RPMI7951 (cell line): Measurements from ENCODE around the gene NEO1. TPM values are rescaled to one million over a fixed set of nuclear protein-coding genes. Genes with fewer than 3 reads are reported as not detected.

ENCODE experiments used
- DNase-seq: peaks from one replicate; pipeline ENCODE4 v3.0.0-alpha.2; 2012; ENCODE audit warnings: low read depth
- total RNA-seq: library from RNA; depleted of rRNA; stranded (reverse); fragments of >200 nt; shearing (Covaris generic); gene quantifications from 2 replicates; pipeline ENCODE4 v1.2.3, GENCODE V29; 2014

Gene NEO1
- total RNA-seq, 1 experiment from 2014 or later: 4.1 TPM

DNA sequence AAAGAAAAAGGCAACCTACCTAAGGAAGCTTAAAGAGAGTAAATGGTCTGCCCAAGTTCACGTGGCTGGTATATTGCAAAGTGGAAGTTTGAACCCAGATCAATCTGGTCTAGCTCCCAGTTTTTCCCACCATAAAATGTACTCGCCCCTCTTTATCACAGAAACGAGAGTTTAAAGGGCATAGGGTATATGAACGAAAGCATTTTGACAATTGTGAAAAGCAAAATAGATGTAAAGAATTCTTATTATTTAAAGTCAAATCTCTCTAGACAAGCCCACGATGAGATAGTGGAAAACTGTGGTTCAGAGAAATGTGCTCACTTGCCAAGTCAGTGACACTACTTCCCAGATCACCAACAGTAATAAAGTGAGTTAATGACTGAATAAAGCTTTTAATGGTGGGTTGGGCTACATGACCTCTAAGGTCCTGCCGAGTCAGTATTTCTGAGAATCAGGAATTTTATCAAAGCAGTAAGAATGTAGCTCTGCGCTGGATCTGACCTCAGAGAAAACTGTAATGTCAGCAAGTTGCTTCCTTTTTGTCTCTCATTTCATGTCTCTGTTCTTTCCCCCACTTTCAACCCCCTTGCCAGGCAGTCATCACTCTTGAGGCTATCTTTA, 23.3 kb upstream of the NEO1 start:
- DNase-seq: no peak

- DNase-seq: no peak
Observed at GRCh38 chr15:73030122-73030679, 22.1 kb upstream of the NEO1 start.

GRCh38 chr15:73031648-73032047, 20.6 kb upstream of the NEO1 start:
- no peak for DNase-seq

- DNase-seq: no peak
Observed at GRCh38 chr15:73033611-73034010, 18.7 kb upstream of the NEO1 start.

GRCh38 chr15:73034221-73034620, 18.0 kb upstream of the NEO1 start:
- no peak for DNase-seq

DNA sequence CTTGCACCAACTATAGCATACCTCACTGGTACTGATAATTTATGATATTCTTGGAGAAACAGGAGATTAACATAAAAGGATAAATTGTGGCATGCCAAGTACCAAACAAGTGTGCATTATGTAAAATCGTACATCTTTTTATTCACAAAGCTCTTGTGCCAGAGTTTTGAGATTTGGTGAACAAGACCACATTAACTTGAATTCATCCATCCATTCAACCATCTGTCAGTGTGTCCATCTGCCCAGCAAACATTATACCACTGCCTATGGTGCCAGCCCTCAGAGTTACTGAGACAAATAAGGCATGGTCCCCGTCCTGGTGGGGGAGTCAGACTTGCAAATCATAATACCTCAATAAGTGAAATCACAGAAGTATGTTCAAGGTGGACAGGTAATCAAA, 17.0 kb upstream of the NEO1 start:
- no peak for DNase-seq

GRCh38 chr15:73038220-73038619, 14.0 kb upstream of the NEO1 start:
- DNase-seq: no peak

DNA sequence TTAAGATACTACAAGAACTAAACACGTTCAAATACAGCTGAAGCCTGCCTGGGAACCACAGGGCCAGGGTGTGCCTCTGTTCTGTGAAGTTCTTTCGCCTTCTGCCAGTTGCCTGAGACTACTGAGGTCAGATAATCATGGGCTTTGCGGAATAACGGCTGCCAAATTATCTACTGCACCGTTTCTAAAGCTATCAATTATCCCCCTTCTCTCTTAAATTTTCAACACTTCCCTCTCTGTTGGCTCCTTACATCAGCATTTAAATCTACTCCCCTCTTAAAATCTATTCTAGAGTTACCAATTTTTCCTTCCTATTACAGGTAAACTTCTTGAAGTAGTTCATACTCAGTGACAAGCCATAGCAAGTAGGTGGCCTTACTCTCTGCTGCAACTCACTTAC, 6.2 kb upstream of the NEO1 start:
- DNase-seq: no peak

DNA sequence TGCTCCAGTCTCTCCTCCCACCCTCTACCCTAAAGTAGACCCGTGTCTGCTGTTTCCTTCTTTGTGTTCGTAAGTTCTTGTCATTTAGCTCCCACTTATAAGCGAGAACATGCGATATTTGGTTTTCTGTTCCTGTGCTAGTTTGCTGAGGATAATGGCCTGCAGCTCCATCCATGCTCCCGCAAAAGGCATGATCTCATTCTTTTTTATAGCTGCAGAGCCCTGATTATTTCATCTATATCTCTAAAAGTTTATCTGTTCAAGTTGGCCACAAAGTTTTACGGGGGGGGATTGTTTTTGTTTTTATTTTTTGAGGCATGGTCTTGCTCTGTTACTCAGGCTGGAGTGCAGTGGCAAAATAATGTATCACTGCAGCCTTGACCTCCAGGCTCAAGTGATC, 4.4 kb upstream of the NEO1 start:
- no peak for DNase-seq

GRCh38 chr15:73048624-73049295, 3.5 kb upstream of the NEO1 start:
- DNase-seq: no peak

DNA sequence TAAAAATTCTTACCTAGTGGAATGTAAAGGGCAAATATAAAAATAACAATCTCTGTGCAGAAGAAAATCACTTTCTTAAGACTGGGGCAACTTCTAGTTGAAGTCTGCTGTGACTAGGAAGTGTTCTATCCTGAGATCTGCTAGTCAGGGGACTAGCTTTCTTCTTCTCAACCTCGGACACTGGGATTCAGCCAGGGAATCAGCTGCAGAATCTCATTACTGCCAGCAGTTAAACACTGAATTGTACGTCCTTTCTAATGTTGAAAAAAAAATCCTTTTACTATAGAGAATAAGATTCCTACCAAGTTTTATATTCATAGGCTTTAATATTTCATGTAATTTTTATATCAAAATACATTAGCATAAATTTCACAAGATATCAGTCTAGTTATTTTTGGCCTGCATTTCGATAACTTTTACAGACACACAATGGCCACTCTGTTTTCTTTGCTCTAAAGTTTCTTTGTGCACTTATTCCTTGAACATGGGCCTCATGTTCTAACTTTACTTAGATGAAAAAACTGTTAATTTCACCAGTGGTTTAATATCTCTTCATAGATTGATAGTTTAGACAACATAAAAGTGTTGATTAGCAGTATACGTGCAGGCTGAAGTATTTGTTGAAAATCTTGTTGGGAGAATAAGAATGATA, 2.6 kb upstream of the NEO1 start:
- no peak for DNase-seq

GRCh38 chr15:73050561-73051295, 1.5 kb upstream of the NEO1 start:
- DNase-seq: no peak

DNA sequence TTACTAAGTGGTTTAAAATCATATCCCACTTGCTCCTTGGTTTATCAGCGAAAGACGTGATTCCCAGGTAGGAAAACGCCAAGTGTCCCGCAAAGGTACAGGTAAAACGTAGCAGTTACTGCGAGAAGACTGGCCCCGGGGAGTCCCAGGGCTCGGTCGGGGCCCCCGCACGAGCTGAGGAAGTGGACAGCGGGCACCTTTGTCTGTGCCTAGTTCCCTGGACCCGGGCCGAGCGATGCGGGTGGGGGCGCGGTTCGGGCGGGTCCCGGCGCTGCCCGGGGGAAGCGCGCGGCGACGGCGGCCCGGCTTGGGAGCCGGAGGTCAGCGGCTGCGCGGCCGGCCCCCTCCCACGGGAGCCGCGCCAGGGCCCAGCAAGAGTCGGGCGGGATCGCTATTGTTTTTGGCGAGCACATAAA, 864 bp upstream of the NEO1 start:
- no peak for DNase-seq

- peak; percentile 18 for DNase-seq
Observed at GRCh38 chr15:73052653-73053397, 562 bp downstream of the NEO1 start.

GRCh38 chr15:73053398-73053723, 1.1 kb downstream of the NEO1 start:
- DNase-seq: no peak

DNA sequence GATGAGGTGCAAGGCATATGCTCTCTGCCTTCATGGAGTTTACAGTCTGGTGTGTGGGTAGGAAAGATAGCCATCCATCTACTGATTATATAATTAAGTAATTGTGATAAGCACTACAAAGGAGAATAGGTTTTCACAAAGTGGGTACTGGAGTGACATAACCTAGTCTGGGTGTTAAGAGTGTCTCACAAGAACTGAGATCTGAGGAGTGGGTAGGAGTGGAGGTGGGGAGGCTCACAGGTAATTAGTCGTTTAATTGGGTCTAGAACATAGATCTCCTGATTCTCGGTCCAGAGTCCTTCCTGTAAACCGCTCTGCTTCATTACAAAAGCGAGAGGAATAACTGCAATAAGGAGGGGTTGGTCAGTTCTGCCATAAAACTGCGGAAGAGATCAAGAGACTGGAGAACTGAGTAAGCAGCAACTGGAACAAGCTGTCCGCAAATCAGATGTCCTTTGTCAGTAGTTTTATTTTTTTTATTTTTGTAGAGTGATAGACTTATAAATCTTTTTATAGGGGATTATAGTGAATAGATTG, 2.2 kb downstream of the NEO1 start:
- DNase-seq: no peak

DNA sequence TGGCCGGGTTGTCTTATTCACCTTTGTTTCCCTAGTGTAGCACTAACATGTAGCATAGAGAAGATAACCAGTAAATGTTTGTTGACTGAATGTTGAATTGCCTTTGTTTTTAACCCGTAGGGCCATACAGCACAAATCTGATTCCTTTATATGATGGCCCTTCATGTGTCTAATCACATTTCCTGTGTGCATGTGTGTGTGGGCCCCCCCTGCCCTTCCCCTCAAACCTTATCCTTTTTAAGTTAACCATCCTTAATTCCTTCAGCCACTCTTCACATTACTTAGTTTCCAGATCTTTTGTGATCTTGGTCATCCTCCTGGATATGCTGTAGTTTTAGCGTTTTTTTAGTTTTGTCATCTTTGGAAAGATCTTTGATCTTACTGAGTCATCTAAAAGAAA, 4.2 kb downstream of the NEO1 start:
- no peak for DNase-seq

GRCh38 chr15:73058437-73058836, 6.2 kb downstream of the NEO1 start:
- DNase-seq: no peak

- DNase-seq: no peak
Observed at GRCh38 chr15:73065114-73065513, 12.9 kb downstream of the NEO1 start.

DNA sequence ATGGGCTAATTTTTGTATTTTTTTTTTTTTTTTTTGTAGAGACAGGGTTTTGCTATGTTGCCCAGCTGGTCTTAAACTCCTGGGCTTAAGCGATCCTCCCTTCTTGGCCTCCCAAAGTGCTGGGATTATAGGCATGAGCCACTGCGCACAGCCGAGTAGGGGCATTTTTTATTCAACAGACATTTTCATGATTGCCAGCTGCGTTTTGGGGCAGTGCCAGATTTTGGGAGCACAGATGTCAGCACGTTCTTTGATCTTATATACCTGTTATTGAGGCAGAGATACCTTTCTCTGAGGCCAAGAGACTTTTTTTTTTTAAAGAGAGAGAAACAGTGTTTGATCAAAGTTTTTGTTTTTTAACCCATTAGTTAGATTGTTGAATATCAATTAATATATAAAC, 16.8 kb downstream of the NEO1 start:
- no peak for DNase-seq

GRCh38 chr15:73072894-73073293, 20.6 kb downstream of the NEO1 start:
- no peak for DNase-seq
